ENCODE measurements around the gene C19orf33.

GRCh38 chr19:38270587-38271167 is 33.4 kb upstream of the C19orf33 start:
- TF ChIP-seq EP300 (IDR thresholded peaks at IDR 0.05; ENCODE audit: low read depth) (no peak), CTCF (IDR thresholded peaks at IDR 0.05) (no peak), POLR2A (IDR thresholded peaks at IDR 0.05) (no peak)
